Effector memory CD8-positive, alpha-beta T cell (primary cell): ENCODE data around the gene ATM.

Experiments used
- ATAC-seq: fragments of 150-1000 bp; cut with Tn5 transposase; replicated peaks from 2 replicates; pipeline ENCODE4 v1.10.0; 2021; ENCODE audit warnings: mild to moderate bottlenecking, moderate library complexity
- DNase-seq, 3 experiments: peaks; one replicate each; pipeline ENCODE4 v3.0.0; 2021
- H3K27ac Mint-ChIP-seq, 2 donors: one replicate each; pipeline ENCODE4 v1.8.0; 2022; ENCODE audit warnings: mild to moderate bottlenecking in 2 of 2, mixed read lengths in 2 of 2, moderate library complexity in 2 of 2
- H3K27me3 Mint-ChIP-seq, 2 donors: one replicate each; pipeline ENCODE4 v1.8.0; 2022; ENCODE audit warnings: mixed read lengths in 2 of 2
- H3K36me3 Mint-ChIP-seq: one replicate; pipeline ENCODE4 v1.8.0; 2022; ENCODE audit warnings: mild to moderate bottlenecking, moderate library complexity, mixed read lengths; ENCODE audit not compliant: insufficient read depth
- H3K4me1 Mint-ChIP-seq, 2 donors: one replicate each; pipeline ENCODE4 v1.8.0; 2022; ENCODE audit warnings: low read depth in 2 of 2, mixed read lengths in 2 of 2
- H3K4me3 Mint-ChIP-seq, 2 donors: one replicate each; pipeline ENCODE4 v1.8.0; 2022; ENCODE audit warnings: mild to moderate bottlenecking in 2 of 2, mixed read lengths in 2 of 2, moderate library complexity in 2 of 2
- H3K9me3 Mint-ChIP-seq, 2 donors: one replicate each; pipeline ENCODE4 v1.8.0; 2022; ENCODE audit warnings: mixed read lengths in 2 of 2

Gene ATM

DNA sequence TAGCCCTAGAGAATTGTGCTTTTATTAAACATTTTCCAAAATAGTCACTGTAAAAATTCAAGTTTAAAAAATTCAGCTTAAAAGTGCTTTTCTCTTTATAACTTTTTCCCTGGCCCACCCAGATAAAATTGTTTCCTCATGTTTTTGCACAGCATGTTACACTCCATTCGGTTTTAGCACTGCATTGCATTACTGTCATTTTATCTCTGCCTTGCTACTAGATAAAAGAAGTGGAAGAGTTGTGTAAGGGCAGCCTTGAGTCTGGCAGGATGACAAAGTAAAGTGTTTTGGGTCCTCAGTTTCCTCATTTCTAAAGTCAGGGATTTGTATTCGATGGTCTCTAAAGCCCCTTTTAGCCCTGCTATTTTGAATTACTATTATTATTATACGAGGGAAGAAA lies 99.8 kb downstream of the ATM start:
- H3K36me3 Mint-ChIP-seq = peaks cover 82% of the 10 kb centered on the region
- H3K9me3 Mint-ChIP-seq = no peaks in the 10 kb centered on the region
- H3K27me3 Mint-ChIP-seq = no peaks in the 10 kb centered on the region
- H3K4me3 Mint-ChIP-seq = no peak overlapping the region
- ATAC-seq = no peak
- no peak for DNase-seq
- H3K4me1 Mint-ChIP-seq = peaks cover 0 to 9% of the 10 kb centered on the region in 2 donors
- peak overlapping the region in 1 of 2 donors; percentile 64 for H3K27ac Mint-ChIP-seq

DNA sequence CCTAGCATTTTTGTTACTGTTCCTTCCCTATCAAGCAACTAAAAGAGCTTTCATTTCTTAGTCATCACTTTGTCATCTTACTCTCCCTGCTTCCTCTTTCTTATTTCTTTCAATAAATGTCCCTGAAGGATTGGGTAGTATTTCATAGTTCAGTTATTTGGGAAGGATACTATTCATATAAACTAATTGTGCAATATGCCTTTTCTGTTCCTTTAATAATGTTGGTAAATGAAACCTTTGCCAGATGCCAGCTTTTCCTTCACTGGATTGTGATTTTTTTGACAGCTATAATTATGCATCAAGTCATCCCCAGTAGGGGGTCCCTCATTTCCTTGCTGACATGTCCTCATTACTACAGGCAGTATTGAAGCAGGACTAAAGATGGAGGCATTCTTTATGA lies 101.7 kb downstream of the ATM start:
- DNase-seq = no peak
- Mint-ChIP-seq H3K9me3 (no peaks in the 10 kb centered on the region), H3K27ac (peak overlapping the region in 1 of 2 donors; percentile 78), H3K4me3 (no peak overlapping the region), H3K27me3 (no peaks in the 10 kb centered on the region), H3K4me1 (peaks cover 0 to 9% of the 10 kb centered on the region in 2 donors), H3K36me3 (peaks cover 84% of the 10 kb centered on the region)
- no peak for ATAC-seq

DNA sequence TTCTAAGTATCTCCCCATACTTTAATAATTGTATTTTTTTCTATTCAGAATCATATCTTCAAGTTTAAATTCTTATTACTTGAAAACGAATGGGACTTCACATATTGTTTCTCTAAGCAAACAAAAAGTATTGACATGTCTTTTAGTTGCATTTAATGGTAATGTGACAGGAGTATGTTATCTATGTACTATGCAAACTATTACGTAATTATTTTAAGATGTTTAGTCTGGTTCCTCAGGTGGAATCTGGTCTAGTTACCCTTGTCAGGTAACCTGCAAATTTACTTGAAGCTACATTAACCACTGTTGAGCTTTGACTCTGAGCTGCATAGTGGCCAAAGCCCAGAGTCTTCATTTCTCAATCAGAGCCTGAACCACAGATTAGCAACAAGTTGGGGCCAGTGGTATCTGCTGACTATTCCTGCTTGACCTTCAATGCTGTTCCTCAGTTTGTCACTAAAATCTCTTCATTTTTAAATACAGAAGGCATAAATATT lies 110.6 kb downstream of the ATM start:
- ATAC-seq (no peak), DNase-seq (no peak)
- Mint-ChIP-seq H3K36me3 (peaks cover 90% of the 10 kb centered on the region), H3K9me3 (no peaks in the 10 kb centered on the region), H3K27ac (peak overlapping the region in 1 of 2 donors; percentile 25), H3K27me3 (no peaks in the 10 kb centered on the region), H3K4me3 (no peak overlapping the region), H3K4me1 (peaks cover 0 to 4% of the 10 kb centered on the region in 2 donors)

DNA sequence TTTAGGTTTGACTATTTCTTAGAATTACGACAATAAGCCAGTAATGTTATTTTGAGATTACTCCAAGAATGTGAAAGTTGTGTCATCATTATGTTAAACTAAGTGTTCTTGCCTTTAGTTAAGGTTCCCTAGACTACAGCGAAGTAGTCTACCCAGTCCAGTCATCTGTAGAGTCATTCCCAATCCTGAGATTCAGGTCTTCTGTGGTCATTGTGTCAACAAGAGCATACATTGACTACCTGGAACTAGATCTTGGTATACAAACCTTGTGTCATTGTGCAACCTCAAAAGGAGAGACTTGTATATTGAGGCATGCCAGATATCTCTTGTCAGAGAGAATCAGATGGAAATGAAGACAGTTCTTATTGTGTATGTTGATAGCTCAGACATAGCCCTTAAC lies 115.9 kb downstream of the ATM start:
- no peaks in the 10 kb centered on the region for H3K27me3 Mint-ChIP-seq
- no peak overlapping the region for H3K4me3 Mint-ChIP-seq
- peaks cover 42% of the 10 kb centered on the region for H3K36me3 Mint-ChIP-seq
- DNase-seq (no peak), ATAC-seq (no peak)
- no peaks in the 10 kb centered on the region for H3K9me3 Mint-ChIP-seq
- H3K27ac Mint-ChIP-seq = peak overlapping the region in 1 of 2 donors; percentile 44
- peaks cover 2 to 12% of the 10 kb centered on the region in 2 donors for H3K4me1 Mint-ChIP-seq

DNA sequence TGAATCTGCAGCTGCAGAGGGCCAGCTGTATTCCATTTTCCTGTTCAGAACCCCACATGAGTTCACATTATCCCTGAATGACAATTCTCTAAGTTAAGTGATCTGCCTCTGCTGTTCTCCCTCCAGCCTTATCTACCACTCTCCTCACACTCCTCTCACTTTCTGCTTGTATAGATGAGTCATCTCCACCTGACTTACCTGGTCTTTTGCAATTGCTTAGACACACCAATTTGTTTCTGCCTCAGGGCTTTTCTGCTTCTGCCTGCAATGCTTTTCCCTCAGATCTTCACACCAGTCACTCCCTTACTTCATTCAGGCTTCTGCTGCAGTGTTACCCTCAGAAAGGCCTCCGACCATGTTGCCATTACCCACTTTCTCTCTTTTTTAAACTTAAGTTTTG lies 118.1 kb downstream of the ATM start:
- ATAC-seq (no peak), DNase-seq (no peak)
- no peaks in the 10 kb centered on the region for H3K27me3 Mint-ChIP-seq
- peaks cover 36% of the 10 kb centered on the region for H3K36me3 Mint-ChIP-seq
- H3K4me1 Mint-ChIP-seq = peaks cover 7 to 21% of the 10 kb centered on the region in 2 donors
- no peak overlapping the region for H3K4me3 Mint-ChIP-seq
- peak overlapping the region; percentile 13 to 44 for H3K27ac Mint-ChIP-seq
- no peaks in the 10 kb centered on the region for H3K9me3 Mint-ChIP-seq

DNA sequence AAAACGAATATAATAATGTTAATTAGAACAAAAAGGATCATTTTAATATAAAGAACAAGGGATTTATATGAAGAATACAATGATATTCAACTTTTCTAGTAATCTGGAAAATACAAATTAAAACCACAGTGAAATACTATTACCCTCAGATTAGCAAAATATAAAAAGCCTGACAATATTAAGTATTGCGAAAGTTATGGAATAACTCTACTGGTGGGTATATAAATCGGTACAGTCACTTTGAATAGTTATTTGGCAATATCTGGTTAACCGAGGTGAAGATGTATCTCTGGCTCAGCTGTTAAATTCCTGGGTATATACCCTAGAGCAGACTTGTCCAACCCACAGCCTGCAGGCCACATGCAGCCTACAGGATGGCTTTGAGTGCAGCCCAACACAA lies 118.8 kb downstream of the ATM start:
- Mint-ChIP-seq H3K36me3 (peaks cover 38% of the 10 kb centered on the region), H3K27ac (peak overlapping the region in 1 of 2 donors; percentile 77), H3K4me3 (no peak overlapping the region), H3K27me3 (no peaks in the 10 kb centered on the region), H3K9me3 (no peaks in the 10 kb centered on the region), H3K4me1 (peaks cover 7 to 21% of the 10 kb centered on the region in 2 donors)
- no peak for DNase-seq
- no peak for ATAC-seq

DNA sequence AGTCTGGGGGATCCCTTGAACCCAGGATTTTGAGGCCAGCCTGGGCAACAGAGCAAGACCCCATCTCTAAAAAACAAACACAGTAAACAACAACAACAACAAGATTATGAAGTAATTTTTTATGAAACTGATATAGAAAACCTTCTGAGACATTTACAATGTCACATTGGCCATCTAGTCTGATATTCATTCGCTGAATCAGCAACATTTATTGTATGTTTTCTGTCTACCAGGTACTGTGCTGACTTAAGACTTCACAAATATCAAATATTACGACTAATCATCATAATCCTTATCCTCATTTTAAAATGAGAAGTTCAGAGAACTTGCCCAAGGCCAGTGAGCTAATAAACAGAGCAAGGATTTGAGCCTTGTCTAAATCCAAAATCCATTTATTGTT lies 120.8 kb downstream of the ATM start:
- ATAC-seq (no peak), DNase-seq (no peak)
- Mint-ChIP-seq H3K27me3 (no peaks in the 10 kb centered on the region), H3K27ac (peak overlapping the region; percentile 23 to 35), H3K4me3 (no peak overlapping the region), H3K36me3 (peaks cover 44% of the 10 kb centered on the region), H3K9me3 (no peaks in the 10 kb centered on the region), H3K4me1 (peaks cover 7 to 27% of the 10 kb centered on the region in 2 donors)

DNA sequence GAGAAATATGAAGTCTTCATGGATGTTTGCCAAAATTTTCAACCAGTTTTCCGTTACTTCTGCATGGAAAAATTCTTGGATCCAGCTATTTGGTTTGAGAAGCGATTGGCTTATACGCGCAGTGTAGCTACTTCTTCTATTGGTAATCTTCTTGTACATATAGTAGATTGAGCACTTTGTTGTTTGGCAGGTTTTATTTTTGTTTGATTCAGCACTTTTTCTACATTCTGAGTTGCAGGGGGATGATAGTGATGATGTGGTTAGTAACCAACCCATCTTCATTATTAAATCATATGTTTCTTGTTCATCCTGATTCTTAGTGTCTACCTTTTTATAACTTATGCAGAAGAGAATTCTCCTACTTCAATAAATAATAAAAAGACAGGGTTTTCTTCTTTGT lies 122.9 kb downstream of the ATM start:
- no peaks in the 10 kb centered on the region for H3K27me3 Mint-ChIP-seq
- H3K9me3 Mint-ChIP-seq = no peaks in the 10 kb centered on the region
- ATAC-seq = no peak
- H3K27ac Mint-ChIP-seq = peak overlapping the region in 1 of 2 donors; percentile 45
- peaks cover 7 to 41% of the 10 kb centered on the region in 2 donors for H3K4me1 Mint-ChIP-seq
- H3K36me3 Mint-ChIP-seq = peaks cover 63% of the 10 kb centered on the region
- H3K4me3 Mint-ChIP-seq = no peak overlapping the region
- DNase-seq = no peak

DNA sequence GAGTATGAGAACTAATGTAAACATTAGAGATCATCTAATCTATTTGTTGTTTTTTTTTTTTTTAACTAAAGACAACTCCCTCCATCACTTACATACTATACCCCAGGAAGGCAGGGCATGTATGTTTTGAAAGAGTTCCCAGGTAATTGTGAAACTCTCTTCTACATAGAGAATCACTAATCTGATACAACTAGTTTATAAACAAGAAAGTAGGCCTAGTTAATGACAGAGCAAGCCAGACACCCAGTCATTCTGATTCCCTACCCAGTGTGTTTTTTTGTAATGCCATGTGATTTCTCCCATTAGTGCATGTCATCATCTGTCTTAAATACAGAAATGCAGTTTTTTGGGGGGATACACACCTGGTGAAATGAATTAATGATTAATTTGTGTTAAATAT lies 123.6 kb downstream of the ATM start:
- Mint-ChIP-seq H3K4me1 (peaks cover 5 to 40% of the 10 kb centered on the region in 2 donors), H3K27me3 (no peaks in the 10 kb centered on the region), H3K4me3 (no peak overlapping the region), H3K27ac (peak overlapping the region in 1 of 2 donors; percentile 45), H3K9me3 (no peaks in the 10 kb centered on the region), H3K36me3 (peaks cover 67% of the 10 kb centered on the region)
- DNase-seq = no peak
- no peak for ATAC-seq

DNA sequence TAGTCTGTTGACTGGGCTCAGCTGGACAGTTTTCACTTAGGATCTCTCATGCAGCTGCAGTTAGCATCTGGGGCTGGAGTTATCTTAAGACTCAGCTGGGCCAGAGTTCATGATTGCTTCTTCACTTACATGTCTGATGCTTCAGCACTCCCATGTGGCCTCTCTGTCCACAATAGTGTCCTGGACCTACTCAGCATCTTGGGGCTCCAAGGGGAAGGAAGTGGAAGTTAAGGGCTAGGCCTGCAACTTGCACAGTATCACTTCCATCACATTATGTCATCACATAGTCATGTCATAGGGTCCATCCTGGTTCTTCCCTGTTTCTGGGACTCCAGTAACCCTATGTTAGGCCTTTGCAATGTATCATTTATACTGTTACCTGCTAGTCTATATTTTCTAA lies 128.6 kb downstream of the ATM start:
- Mint-ChIP-seq H3K9me3 (no peaks in the 10 kb centered on the region), H3K27me3 (no peaks in the 10 kb centered on the region), H3K36me3 (peaks cover 95% of the 10 kb centered on the region), H3K27ac (peak overlapping the region in 1 of 2 donors; percentile 52), H3K4me3 (no peak overlapping the region), H3K4me1 (peaks cover 0 to 28% of the 10 kb centered on the region in 2 donors)
- DNase-seq = no peak
- no peak for ATAC-seq

DNA sequence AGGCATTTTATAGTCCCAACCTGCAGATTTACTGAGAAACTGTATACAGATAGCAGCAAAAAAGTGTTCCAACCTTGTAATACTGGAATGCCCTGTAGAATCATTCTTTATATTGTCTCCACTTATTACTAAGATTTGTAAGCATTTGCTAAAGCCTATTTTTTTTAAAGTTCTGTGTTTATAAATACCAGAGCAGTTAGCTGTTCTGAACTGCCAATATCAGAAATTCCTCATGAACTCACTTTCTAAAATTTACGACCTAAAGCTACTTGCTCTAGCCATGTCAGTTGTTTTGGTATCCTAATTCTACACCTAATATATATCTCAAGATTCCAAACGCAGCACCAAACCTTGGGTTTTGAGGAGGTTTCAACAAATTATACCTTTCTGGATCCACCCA lies 141.3 kb downstream of the ATM start:
- H3K27me3 Mint-ChIP-seq = no peaks in the 10 kb centered on the region
- peaks cover 0 to 3% of the 10 kb centered on the region in 2 donors for H3K4me1 Mint-ChIP-seq
- peaks cover 38% of the 10 kb centered on the region for H3K36me3 Mint-ChIP-seq
- DNase-seq (no peak), ATAC-seq (no peak)
- H3K9me3 Mint-ChIP-seq = peaks cover 0 to 4% of the 10 kb centered on the region in 2 donors
- H3K4me3 Mint-ChIP-seq = no peak overlapping the region
- peak overlapping the region in 1 of 2 donors; percentile 66 for H3K27ac Mint-ChIP-seq

DNA sequence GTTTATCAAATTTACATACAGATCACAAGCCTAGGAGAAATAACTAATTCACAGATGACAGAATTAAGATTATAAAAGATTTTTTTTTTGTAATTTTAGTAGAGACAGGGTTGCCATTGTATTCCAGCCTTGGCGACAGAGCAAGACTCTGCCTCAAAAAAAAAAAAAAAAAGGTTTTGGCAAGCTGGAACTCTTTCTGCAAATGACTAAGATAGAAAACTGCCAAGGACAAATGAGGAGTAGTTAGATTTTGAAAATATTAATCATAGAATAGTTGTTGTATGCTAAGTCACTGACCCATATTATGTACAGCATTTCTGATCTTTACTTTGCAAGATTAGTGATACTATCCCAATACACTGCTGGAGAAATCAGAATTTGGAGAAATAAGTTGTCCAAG lies 145.3 kb downstream of the ATM start:
- Mint-ChIP-seq H3K36me3 (peaks cover 45% of the 10 kb centered on the region), H3K4me3 (no peak overlapping the region), H3K4me1 (no peaks in the 10 kb centered on the region), H3K27ac (no peak overlapping the region), H3K27me3 (no peaks in the 10 kb centered on the region), H3K9me3 (no peaks in the 10 kb centered on the region)
- DNase-seq = no peak
- no peak for ATAC-seq

DNA sequence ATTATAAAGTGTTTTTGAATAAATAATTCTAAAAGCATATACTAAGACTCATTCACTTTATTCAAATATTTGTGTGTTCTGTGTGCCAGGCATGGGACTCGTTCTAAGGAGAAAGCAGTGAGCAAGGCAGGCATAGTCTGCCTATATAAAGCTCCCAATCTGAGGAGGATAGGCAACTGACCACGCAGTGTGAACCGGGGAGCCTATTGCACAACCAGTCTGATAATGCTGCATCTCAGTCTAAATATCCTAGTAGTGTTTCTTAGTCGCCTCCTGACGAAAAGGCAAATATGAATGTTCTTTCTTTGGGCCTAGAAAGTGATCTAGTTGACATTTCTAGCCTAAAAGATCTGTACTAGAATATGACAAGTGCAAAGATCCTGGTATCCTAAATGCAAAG lies 146.2 kb downstream of the ATM start:
- H3K9me3 Mint-ChIP-seq = no peaks in the 10 kb centered on the region
- ATAC-seq (no peak), DNase-seq (no peak)
- H3K4me1 Mint-ChIP-seq = no peaks in the 10 kb centered on the region
- H3K27ac Mint-ChIP-seq = no peak overlapping the region
- no peak overlapping the region for H3K4me3 Mint-ChIP-seq
- H3K27me3 Mint-ChIP-seq = no peaks in the 10 kb centered on the region
- H3K36me3 Mint-ChIP-seq = peaks cover 42% of the 10 kb centered on the region

DNA sequence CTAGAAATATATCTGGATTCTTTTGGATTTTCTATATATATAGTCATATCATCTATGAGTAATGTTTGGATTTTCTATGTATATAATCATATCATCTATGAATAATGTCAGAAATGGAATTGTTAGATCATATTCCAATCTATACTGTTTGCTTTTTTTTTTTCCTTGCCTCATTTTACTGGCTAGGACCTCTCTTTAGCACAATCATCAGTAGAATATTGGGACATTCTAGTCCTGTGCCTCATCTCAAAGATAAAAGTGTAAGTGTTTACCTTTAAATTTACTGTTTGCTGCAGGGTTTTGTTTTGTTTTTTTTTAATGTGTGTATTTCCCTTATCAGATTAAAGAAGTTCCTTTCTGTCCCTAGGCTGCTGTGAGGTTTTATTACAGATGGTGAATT lies 147.4 kb downstream of the ATM start:
- DNase-seq = no peak
- peaks cover 0 to 2% of the 10 kb centered on the region in 2 donors for H3K9me3 Mint-ChIP-seq
- ATAC-seq = no peak
- H3K4me1 Mint-ChIP-seq = no peaks in the 10 kb centered on the region
- no peaks in the 10 kb centered on the region for H3K27me3 Mint-ChIP-seq
- H3K27ac Mint-ChIP-seq = no peak overlapping the region
- peaks cover 31% of the 10 kb centered on the region for H3K36me3 Mint-ChIP-seq
- no peak overlapping the region for H3K4me3 Mint-ChIP-seq

DNA sequence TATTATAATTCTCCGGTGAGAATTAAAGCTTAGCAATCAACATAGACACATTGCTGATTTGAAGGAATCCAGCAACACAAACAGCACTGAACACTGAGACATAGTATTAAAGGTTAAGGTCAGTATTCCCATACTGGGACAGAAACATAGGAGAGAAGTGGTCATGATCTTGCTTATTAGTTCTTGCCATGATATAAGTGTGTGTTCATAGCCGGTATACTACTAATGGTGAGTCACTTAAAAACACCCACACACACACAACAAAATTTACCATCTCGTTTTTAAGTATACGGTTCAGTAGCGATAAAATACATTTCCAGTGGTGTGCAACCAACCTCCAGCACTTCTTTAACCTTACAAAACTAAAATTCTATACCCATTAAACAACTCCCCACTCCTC lies 148.1 kb downstream of the ATM start:
- H3K27ac Mint-ChIP-seq = no peak overlapping the region
- DNase-seq (no peak), ATAC-seq (no peak)
- no peaks in the 10 kb centered on the region for H3K27me3 Mint-ChIP-seq
- H3K4me3 Mint-ChIP-seq = no peak overlapping the region
- H3K4me1 Mint-ChIP-seq = no peaks in the 10 kb centered on the region
- H3K36me3 Mint-ChIP-seq = peaks cover 24% of the 10 kb centered on the region
- H3K9me3 Mint-ChIP-seq = peaks cover 0 to 2% of the 10 kb centered on the region in 2 donors
